NCI-H2227 (cell line): ENCODE measurements around the gene ANO3.
"Not testable (repeated sequence)": the region's sequence is repeated elsewhere in the genome, so short reads cannot be mapped to it uniquely, and the experiment has no call there.

Experiments
- DNase-seq: peaks from one replicate; lab custom pipeline; 2025; ENCODE audit not compliant: unreplicated experiment; lab: John Stamatoyannopoulos, UW

ANO3 gene

GRCh38 chr11:26331911-26332571, at the start of gene ANO3:
TSS of gene ANO3 (plus strand) at chr11:26332130. CDS start at chr11:26332276, 146 bp downstream.
- DNase-seq: peak; percentile 95

- peak; percentile 34 for DNase-seq
These were observed 48.0 kb upstream of the ANO3 start for GRCh38 chr11:26283852-26284408.

- DNase-seq: peak; percentile 65
These were observed 46.3 kb upstream of the ANO3 start for GRCh38 chr11:26285608-26286007.

- peak; percentile 71 for DNase-seq
These were observed 45.4 kb upstream of the ANO3 start for GRCh38 chr11:26286472-26287066.

- no peak for DNase-seq
These were observed 44.8 kb upstream of the ANO3 start for GRCh38 chr11:26287067-26287518.

GRCh38 chr11:26297189-26297975, 34.5 kb upstream of the ANO3 start:
- peak; percentile 69 for DNase-seq

- not testable (repeated sequence) for DNase-seq
These were observed 15.6 kb upstream of the ANO3 start for GRCh38 chr11:26316372-26316771.

- DNase-seq: peak; percentile 30
These were observed 12.0 kb upstream of the ANO3 start for GRCh38 chr11:26319906-26320305.

GRCh38 chr11:26321516-26321915, 10.4 kb upstream of the ANO3 start:
- DNase-seq: no peak

- DNase-seq: no peak
These were observed 9.4 kb upstream of the ANO3 start for GRCh38 chr11:26322335-26323067.

- DNase-seq: no peak
These were observed 8.1 kb upstream of the ANO3 start for GRCh38 chr11:26323837-26324236.

GRCh38 chr11:26324270-26324669, 7.7 kb upstream of the ANO3 start:
- no peak for DNase-seq

GRCh38 chr11:26326793-26327400, 5.0 kb upstream of the ANO3 start:
- DNase-seq: no peak

- no peak for DNase-seq
These were observed 2.7 kb upstream of the ANO3 start for GRCh38 chr11:26329206-26329605.

GRCh38 chr11:26330262-26330661, 1.7 kb upstream of the ANO3 start:
- DNase-seq: peak; percentile 19

- DNase-seq: no peak
These were observed 614 bp downstream of the ANO3 start for GRCh38 chr11:26332572-26332915.

- DNase-seq: no peak
These were observed 2.0 kb downstream of the ANO3 start for GRCh38 chr11:26333906-26334305.

GRCh38 chr11:26335903-26336302, 4.0 kb downstream of the ANO3 start:
- no peak for DNase-seq

GRCh38 chr11:26344647-26345046, 12.7 kb downstream of the ANO3 start:
- DNase-seq: no peak

- no peak for DNase-seq
These were observed 16.8 kb downstream of the ANO3 start for GRCh38 chr11:26348776-26349175.

GRCh38 chr11:26350002-26350401, 18.1 kb downstream of the ANO3 start:
- peak; percentile 17 for DNase-seq
